Measurements from ENCODE around the gene HTR4.

GRCh38 chr5:148543727-148544126 lies 110.6 kb downstream of the HTR4 start:
- no peak for TF ChIP-seq CTCF (IDR thresholded peaks at IDR 0.05; ENCODE audit: poor library complexity, severe bottlenecking)
- TF ChIP-seq REST (IDR thresholded peaks at IDR 0.05; ENCODE audit: borderline replicate concordance), result no peak
- no peak for TF ChIP-seq MXI1 (conservative IDR thresholded peaks at IDR 0.05; ENCODE audit: poor library complexity, severe bottlenecking)
- TF ChIP-seq POLR2AphosphoS5 (IDR thresholded peaks at IDR 0.05), result no peak
- no peak for TF ChIP-seq EP300 (conservative IDR thresholded peaks at IDR 0.05; ENCODE audit: poor library complexity, severe bottlenecking)
- TF ChIP-seq TAF1 (IDR thresholded peaks at IDR 0.05; ENCODE audit: low read depth), result no peak
- no peak for TF ChIP-seq EZH2 (IDR thresholded peaks at IDR 0.05; ENCODE audit: borderline replicate concordance, insufficient read depth, low read length, poor library complexity, severe bottlenecking)
- no peak for TF ChIP-seq RAD21 (conservative IDR thresholded peaks at IDR 0.05)
- no peak for TF ChIP-seq SMC3 (conservative IDR thresholded peaks at IDR 0.05; ENCODE audit: poor library complexity)

Data from neural cell (in vitro differentiated cells).